ENCODE measurements around the gene PLCB1.

The PLCB1 gene

GRCh38 chr20:8262721-8263120 lies 130.7 kb downstream of the PLCB1 start:
- DNase-seq (ENCODE audit: insufficient read length) (no peak), FAIRE-seq (no peak)
- TF ChIP-seq TAF1 (IDR thresholded peaks at IDR 0.05; ENCODE audit: borderline replicate concordance, low read depth, low read length) (no peak), POLR2AphosphoS5 (IDR thresholded peaks at IDR 0.05; ENCODE audit: low read depth, low read length) (no peak), POLR2A (IDR thresholded peaks at IDR 0.05; ENCODE audit: low read depth, low read length) (no peak)

DNA sequence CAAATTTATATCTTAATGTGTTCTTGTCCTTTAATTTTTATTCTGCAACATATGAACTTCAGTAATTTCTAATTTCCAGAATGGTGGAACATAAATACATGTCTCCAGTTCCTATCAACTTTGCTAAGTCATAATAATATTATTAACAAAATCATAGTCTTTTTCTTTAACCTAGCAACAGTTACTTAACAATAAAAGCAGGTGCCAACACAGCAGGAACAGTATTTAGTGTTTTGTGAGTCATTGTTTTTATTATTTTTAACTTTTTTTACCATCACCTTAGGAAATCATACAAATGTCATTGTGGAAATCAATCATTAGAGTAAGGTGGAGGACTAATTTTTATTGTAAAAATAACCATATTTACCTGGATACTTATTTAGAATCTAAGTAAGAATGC lies 133.5 kb downstream of the PLCB1 start:
- DNase-seq (ENCODE audit: insufficient read length) (no peak), FAIRE-seq (no peak)
- no peak for TF ChIP-seq POLR2AphosphoS5 (IDR thresholded peaks at IDR 0.05; ENCODE audit: low read depth, low read length)
- no peak for TF ChIP-seq TAF1 (IDR thresholded peaks at IDR 0.05; ENCODE audit: borderline replicate concordance, low read depth, low read length)
- TF ChIP-seq POLR2A (IDR thresholded peaks at IDR 0.05; ENCODE audit: low read depth, low read length) = no peak

GRCh38 chr20:8267009-8267408 lies 134.9 kb downstream of the PLCB1 start:
- TF ChIP-seq POLR2AphosphoS5 (IDR thresholded peaks at IDR 0.05; ENCODE audit: low read depth, low read length) (no peak), TAF1 (IDR thresholded peaks at IDR 0.05; ENCODE audit: borderline replicate concordance, low read depth, low read length) (no peak), POLR2A (IDR thresholded peaks at IDR 0.05; ENCODE audit: low read depth, low read length) (no peak)
- FAIRE-seq (no peak), DNase-seq (ENCODE audit: insufficient read length) (no peak)

- no peak for DNase-seq (ENCODE audit: insufficient read length)
- no peak for FAIRE-seq
- TF ChIP-seq POLR2A (IDR thresholded peaks at IDR 0.05; ENCODE audit: low read depth, low read length) (no peak), POLR2AphosphoS5 (IDR thresholded peaks at IDR 0.05; ENCODE audit: low read depth, low read length) (no peak), TAF1 (IDR thresholded peaks at IDR 0.05; ENCODE audit: borderline replicate concordance, low read depth, low read length) (no peak)
Observed at GRCh38 chr20:8271727-8272126, 139.7 kb downstream of the PLCB1 start.

DNA sequence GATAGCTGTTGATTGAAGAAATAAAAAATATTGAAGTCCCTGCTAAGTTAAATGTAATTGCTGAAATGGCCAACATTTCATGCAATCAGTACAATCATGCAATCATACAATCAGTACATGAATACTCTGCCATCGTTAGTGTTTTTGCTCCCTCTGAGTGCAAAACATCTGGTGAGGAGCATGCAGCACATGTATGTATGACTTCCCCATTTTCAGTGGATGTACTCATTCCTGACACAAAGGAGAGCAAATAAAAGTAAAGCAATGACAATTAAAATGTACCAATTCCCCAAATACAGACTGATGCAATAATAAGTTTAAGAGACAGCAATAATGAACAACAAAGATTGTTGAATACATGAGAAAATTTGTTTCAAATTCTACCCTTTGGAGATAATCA lies 140.7 kb downstream of the PLCB1 start:
- no peak for TF ChIP-seq POLR2AphosphoS5 (IDR thresholded peaks at IDR 0.05; ENCODE audit: low read depth, low read length)
- no peak for TF ChIP-seq POLR2A (IDR thresholded peaks at IDR 0.05; ENCODE audit: low read depth, low read length)
- no peak for TF ChIP-seq TAF1 (IDR thresholded peaks at IDR 0.05; ENCODE audit: borderline replicate concordance, low read depth, low read length)
- no peak for DNase-seq (ENCODE audit: insufficient read length)
- FAIRE-seq = no peak

GRCh38 chr20:8284902-8285301 lies 152.8 kb downstream of the PLCB1 start:
- FAIRE-seq (no peak), DNase-seq (ENCODE audit: insufficient read length) (no peak)
- TF ChIP-seq POLR2AphosphoS5 (IDR thresholded peaks at IDR 0.05; ENCODE audit: low read depth, low read length) (no peak), TAF1 (IDR thresholded peaks at IDR 0.05; ENCODE audit: borderline replicate concordance, low read depth, low read length) (no peak), POLR2A (IDR thresholded peaks at IDR 0.05; ENCODE audit: low read depth, low read length) (no peak)

GRCh38 chr20:8287340-8287739 lies 155.3 kb downstream of the PLCB1 start:
- FAIRE-seq = no peak
- no peak for DNase-seq (ENCODE audit: insufficient read length)
- TF ChIP-seq TAF1 (IDR thresholded peaks at IDR 0.05; ENCODE audit: borderline replicate concordance, low read depth, low read length) (no peak), POLR2AphosphoS5 (IDR thresholded peaks at IDR 0.05; ENCODE audit: low read depth, low read length) (no peak), POLR2A (IDR thresholded peaks at IDR 0.05; ENCODE audit: low read depth, low read length) (no peak)

GRCh38 chr20:8291200-8291599 lies 159.1 kb downstream of the PLCB1 start:
- DNase-seq (ENCODE audit: insufficient read length) (no peak), FAIRE-seq (no peak)
- TF ChIP-seq TAF1 (IDR thresholded peaks at IDR 0.05; ENCODE audit: borderline replicate concordance, low read depth, low read length) = no peak
- no peak for TF ChIP-seq POLR2A (IDR thresholded peaks at IDR 0.05; ENCODE audit: low read depth, low read length)
- no peak for TF ChIP-seq POLR2AphosphoS5 (IDR thresholded peaks at IDR 0.05; ENCODE audit: low read depth, low read length)

DNA sequence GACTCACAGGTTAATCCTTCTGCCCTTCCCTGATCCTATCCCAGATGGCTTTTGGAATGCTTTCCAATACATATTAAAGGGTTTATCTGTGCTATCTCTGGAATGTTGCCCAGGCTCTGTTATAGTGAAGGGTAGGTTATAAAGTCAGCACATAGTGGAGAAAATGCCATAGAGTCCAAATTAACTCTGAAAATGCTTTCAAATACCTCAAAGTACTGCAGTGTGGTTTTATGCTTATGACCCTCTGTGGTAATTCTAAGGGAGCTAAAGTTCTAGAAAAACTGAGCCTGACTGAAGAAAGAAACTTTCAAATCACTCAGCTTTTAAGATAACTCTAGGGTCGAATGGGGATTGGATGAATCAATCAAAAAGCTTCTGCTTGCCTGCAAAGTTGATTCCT lies 159.8 kb downstream of the PLCB1 start:
- TF ChIP-seq POLR2A (IDR thresholded peaks at IDR 0.05; ENCODE audit: low read depth, low read length) (no peak), TAF1 (IDR thresholded peaks at IDR 0.05; ENCODE audit: borderline replicate concordance, low read depth, low read length) (no peak), POLR2AphosphoS5 (IDR thresholded peaks at IDR 0.05; ENCODE audit: low read depth, low read length) (no peak)
- DNase-seq (ENCODE audit: insufficient read length) (no peak), FAIRE-seq (no peak)

DNA sequence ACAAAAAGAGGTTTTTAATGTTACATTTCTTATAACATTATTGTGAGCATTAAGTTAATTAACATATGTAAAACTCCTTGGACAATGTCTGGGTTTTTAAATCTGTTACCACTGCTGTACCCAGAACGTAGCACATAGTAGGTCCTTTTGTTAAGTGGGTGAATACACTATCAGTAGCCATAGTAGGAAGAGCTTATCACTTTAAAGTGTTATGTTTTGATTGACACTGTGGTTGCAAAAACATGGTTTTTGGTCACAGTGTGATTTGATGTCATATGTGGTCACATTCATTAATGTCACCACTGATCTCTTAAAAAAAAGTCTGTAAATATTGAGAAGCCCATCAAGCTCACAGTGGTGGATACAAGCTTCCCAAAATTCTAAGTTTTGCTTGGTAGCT lies 160.7 kb downstream of the PLCB1 start:
- DNase-seq (ENCODE audit: insufficient read length) (no peak), FAIRE-seq (no peak)
- TF ChIP-seq POLR2AphosphoS5 (IDR thresholded peaks at IDR 0.05; ENCODE audit: low read depth, low read length) (no peak), POLR2A (IDR thresholded peaks at IDR 0.05; ENCODE audit: low read depth, low read length) (no peak), TAF1 (IDR thresholded peaks at IDR 0.05; ENCODE audit: borderline replicate concordance, low read depth, low read length) (no peak)

- DNase-seq (ENCODE audit: insufficient read length) = no peak
- no peak for FAIRE-seq
- TF ChIP-seq POLR2AphosphoS5 (IDR thresholded peaks at IDR 0.05; ENCODE audit: low read depth, low read length) (no peak), POLR2A (IDR thresholded peaks at IDR 0.05; ENCODE audit: low read depth, low read length) (no peak), TAF1 (IDR thresholded peaks at IDR 0.05; ENCODE audit: borderline replicate concordance, low read depth, low read length) (no peak)
Observed at GRCh38 chr20:8293750-8294149, 161.7 kb downstream of the PLCB1 start.

DNA sequence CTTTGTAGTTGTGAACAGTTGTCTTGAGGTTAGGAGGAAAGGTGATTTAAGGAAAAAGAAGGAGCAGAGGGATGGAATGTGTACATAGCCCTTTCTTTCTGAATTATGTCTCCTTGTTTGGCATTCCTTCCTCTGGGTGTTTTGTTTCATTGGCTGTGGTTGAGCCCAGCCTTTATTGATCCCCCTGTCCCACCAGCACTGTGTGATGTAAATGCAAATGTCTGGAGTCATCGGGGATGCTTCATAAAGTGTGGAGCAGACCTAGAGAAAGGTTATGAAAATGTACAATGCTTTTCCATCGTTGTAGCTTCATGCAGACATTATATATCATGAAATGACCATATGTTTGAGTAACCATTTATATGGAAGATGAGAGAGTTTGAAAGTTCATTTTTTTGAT lies 164.5 kb downstream of the PLCB1 start:
- no peak for TF ChIP-seq POLR2AphosphoS5 (IDR thresholded peaks at IDR 0.05; ENCODE audit: low read depth, low read length)
- no peak for TF ChIP-seq TAF1 (IDR thresholded peaks at IDR 0.05; ENCODE audit: borderline replicate concordance, low read depth, low read length)
- TF ChIP-seq POLR2A (IDR thresholded peaks at IDR 0.05; ENCODE audit: low read depth, low read length) = no peak
- DNase-seq (ENCODE audit: insufficient read length) (no peak), FAIRE-seq (peak; percentile 42)
